GM18858 (cell line): Measurements from ENCODE around the gene PKP4.
A peak's percentile ranks its signal among the peaks of the same experiment; 100 is the strongest.

Source experiments
- ATAC-seq: cut with Tn5 transposase; IDR thresholded peaks from one replicate; pipeline ENCODE4 v1.9.1; 2021; ENCODE audit not compliant: unreplicated experiment

Gene PKP4

GRCh38 chr2:158589303-158589702 is 132.6 kb downstream of the PKP4 start:
- ATAC-seq = no peak

- no peak for ATAC-seq
Observed at GRCh38 chr2:158598862-158599517, 142.2 kb downstream of the PKP4 start.

- no peak for ATAC-seq
Observed at GRCh38 chr2:158599609-158600008, 142.9 kb downstream of the PKP4 start.

- ATAC-seq = no peak
Observed at GRCh38 chr2:158600155-158600802, 143.5 kb downstream of the PKP4 start.

GRCh38 chr2:158602027-158602426 is 145.3 kb downstream of the PKP4 start:
- ATAC-seq = no peak

- ATAC-seq = no peak
Observed at GRCh38 chr2:158603205-158603604, 146.5 kb downstream of the PKP4 start.

GRCh38 chr2:158603986-158604385 is 147.2 kb downstream of the PKP4 start:
- no peak for ATAC-seq

- no peak for ATAC-seq
Observed at GRCh38 chr2:158610059-158610458, 153.3 kb downstream of the PKP4 start.

- no peak for ATAC-seq
Observed at GRCh38 chr2:158616480-158617000, 159.8 kb downstream of the PKP4 start.

GRCh38 chr2:158618891-158619490 is 162.2 kb downstream of the PKP4 start:
- peak; percentile 7 for ATAC-seq

- ATAC-seq = peak; percentile 48
Observed at GRCh38 chr2:158619496-158619895, 162.7 kb downstream of the PKP4 start.

GRCh38 chr2:158620656-158621055 is 163.9 kb downstream of the PKP4 start:
- ATAC-seq = no peak

- ATAC-seq = no peak
Observed at GRCh38 chr2:158624071-158624667, 167.4 kb downstream of the PKP4 start.

GRCh38 chr2:158624961-158625360 is 168.2 kb downstream of the PKP4 start:
- no peak for ATAC-seq

- ATAC-seq = no peak
Observed at GRCh38 chr2:158629116-158629515, 172.4 kb downstream of the PKP4 start.

GRCh38 chr2:158633261-158633660 is 176.5 kb downstream of the PKP4 start:
- ATAC-seq = no peak

- ATAC-seq = no peak
Observed at GRCh38 chr2:158634627-158635026, 177.9 kb downstream of the PKP4 start.

GRCh38 chr2:158635961-158636601 is 179.3 kb downstream of the PKP4 start:
- ATAC-seq = no peak

- no peak for ATAC-seq
Observed at GRCh38 chr2:158637357-158637756, 180.6 kb downstream of the PKP4 start.

- no peak for ATAC-seq
Observed at GRCh38 chr2:158644139-158644538, 187.4 kb downstream of the PKP4 start.

- ATAC-seq = no peak
Observed at GRCh38 chr2:158645299-158645698, 188.5 kb downstream of the PKP4 start.
